Dermis blood vessel endothelial cell (primary cell): ENCODE measurements around the gene CYP46A1. TPM values are rescaled to one million over a fixed set of nuclear protein-coding genes. Genes with fewer than 3 reads are reported as not detected.
A peak's percentile ranks its signal among the peaks of the same experiment; 100 is the strongest.

ENCODE experiments used
- DNase-seq: peaks from one replicate; pipeline ENCODE4 v3.0.0; 2010
- total RNA-seq: library from RNA; depleted of rRNA; stranded (reverse); fragments of >200 nt; gene quantifications from 2 replicates; pipeline ENCODE4 v1.2.3, GENCODE V29; 2014

CYP46A1 gene
- total RNA-seq, 1 donor from 2014 or later: under 0.01 TPM

DNA sequence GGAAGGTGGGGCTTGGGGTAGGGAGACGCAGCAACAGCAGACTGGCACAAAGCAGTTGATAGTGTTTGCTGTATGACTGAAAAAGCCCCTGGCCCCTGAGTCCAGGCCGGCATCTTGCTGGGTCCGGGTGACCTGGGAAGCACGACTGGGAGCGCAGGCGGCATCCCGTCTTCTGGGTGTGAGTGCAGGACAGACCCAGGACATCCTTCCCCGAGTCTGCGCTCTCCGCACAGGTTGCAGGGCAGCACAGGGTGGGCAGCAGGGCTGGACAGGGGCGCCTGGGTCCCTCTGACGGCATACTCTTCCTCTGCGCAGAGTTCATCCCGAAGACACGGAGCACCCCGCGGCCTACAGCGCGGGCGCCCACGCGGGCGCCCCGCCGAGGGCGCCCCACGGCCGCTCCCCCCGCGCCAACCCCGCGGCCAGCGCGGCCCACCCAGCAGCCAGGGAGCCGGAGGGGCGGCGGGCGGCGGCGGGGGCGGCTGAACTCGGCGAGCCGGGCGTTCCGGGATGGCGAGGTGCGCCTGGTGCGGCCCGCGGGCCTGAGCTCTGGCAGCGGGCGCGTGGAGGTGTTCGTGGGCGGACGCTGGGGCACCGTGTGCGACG is 9.2 kb upstream of the CYP46A1 start:
- no peak for DNase-seq

DNA sequence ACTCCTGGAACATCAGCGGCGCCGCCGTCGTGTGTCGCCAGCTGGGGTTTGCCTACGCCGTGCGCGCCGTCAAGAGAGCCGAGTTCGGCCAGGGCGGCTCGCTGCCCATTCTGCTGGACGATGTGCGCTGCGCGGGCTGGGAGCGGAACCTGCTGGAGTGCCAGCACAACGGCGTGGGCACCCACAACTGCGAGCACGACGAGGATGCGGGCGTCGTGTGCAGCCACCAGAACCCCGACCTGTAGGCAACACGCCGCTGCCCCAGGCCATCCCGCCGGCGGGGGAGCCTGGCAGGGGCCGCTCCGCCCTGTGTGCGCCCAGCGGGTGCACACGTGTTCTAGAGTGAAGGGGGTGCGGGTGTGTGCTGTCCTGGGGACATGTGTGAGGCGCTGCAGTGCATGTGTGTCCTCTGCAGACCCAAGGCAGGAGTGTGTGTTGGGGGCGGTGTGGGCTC is 8.7 kb upstream of the CYP46A1 start:
- DNase-seq: no peak

DNA sequence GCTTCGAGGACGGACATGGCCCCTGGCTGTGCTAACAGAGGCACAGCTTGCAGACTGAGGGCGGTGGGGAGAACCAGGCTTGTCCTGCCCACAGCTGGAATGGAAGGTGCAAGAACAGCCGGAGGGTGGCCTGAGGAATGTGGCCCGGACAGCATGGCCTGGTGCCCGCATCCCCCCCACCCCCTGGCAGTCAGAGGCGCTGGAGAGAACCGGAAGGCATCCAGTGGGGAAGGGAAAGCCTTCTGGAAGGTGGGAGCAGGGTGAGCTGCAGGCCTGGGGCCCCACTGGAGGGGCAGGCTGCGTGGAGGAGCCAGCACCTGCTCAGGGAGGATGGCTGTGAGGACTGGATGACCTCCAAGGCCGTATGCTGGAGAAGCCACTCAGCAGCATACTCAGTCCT is 8.1 kb upstream of the CYP46A1 start:
- no peak for DNase-seq

GRCh38 chr14:99676657-99677056 is 7.4 kb upstream of the CYP46A1 start:
- DNase-seq: no peak

DNA sequence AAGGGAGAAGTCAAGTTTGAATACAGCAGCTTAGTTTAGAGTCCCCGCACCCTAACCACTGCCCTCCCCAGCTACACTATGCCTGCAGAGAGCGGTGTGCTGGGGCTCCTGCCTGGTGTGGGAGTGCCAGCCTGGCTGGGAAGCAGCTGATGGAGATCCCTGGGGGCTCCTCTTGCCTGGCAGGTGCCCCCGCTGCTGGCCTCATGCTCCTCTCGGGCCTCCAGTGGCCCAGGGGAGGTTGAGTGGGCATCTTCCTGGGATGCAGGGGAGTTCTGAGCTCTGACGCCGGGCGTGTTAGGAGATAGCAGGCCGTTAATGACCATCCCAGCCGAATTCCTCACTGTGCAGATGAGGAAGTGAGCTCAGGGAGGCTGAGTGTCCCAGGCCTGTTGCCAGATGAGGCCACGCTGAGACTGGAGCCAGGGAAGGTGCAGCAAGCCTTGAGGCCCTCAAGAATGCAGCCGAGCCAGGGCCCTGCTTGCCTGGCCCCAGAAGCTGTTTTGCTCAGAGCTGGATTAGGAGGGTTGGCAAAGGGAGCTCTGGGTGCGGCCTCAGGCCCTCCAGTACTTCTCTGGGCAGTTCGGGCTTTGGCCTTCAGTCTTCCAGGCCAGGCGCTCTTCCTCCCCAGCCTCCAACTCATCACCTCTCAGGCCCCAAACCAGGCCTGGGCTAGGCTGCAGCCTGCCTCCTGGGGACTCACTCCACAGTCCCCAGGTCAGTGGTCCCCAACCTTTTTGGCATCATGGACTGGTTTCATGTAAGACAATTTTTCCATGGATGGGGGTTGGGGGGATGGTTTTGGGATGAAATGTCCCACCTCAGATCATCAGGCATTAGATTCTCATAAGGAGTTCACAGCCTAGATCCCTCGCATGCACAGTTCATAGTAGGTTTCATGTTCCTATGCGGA is 6.6 kb upstream of the CYP46A1 start:
- no peak for DNase-seq

- no peak for DNase-seq
Measured at GRCh38 chr14:99678198-99678597, 5.9 kb upstream of the CYP46A1 start.

DNA sequence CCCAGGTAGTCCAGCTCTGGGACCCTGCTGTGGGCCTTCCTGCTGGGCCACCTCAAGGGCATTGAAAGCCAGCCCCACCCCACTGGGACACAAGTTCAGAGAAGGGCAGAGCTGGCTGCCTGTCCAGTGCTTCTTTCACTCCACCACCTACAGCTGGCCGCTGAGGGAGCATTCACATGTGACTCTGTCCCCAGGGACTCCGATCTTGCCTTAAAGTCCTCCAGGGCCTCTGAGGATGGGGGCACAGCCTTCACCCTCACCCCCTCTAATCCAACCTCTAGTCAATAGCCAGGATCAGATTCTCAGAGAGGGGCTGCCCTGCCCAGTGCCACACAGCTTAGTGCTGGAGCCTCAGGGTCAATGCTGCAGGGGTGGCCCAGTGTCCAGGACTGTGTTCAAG is 5.0 kb upstream of the CYP46A1 start:
- no peak for DNase-seq

- no peak for DNase-seq
Measured at GRCh38 chr14:99679543-99679942, 4.6 kb upstream of the CYP46A1 start.

DNA sequence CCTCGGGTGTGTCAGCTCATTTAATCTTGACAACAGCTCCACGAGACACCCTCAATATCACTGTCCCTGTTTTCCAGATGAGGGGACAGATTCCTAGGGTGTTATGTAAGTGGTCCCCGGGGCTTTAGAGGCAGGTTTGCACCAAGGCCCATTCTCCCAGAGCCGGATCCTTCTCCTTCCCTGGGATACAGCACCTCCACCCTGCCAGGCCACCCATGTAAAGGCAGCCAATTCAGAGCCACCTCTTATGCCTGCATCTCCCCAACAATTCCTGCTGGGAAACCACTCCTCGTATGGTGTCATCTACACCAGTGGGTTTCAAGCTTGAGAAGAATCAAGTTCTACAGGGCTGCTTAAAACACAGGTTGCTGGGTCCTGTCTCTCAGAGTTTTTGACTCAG is 4.1 kb upstream of the CYP46A1 start:
- DNase-seq: no peak

- DNase-seq: no peak
Measured at GRCh38 chr14:99681101-99681831, 2.8 kb upstream of the CYP46A1 start.

DNA sequence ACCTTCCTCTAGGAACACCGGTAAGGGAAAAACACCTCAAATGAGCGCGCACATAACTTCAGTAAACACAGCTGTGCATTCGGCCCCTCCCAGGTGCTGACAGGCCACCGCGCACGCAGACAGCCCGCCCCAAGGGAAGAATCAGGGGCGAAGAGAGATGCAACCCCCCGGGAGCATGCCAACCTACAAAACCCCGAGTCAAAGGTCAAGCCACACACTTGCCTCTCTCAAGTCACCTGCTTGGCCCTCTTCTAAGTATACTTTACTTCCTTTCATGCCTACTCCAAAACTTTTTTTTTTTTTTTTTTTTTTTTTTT is 2.3 kb upstream of the CYP46A1 start:
- no peak for DNase-seq

- peak; percentile 87 for DNase-seq
Measured at GRCh38 chr14:99682809-99683618, 1.1 kb upstream of the CYP46A1 start.

DNA sequence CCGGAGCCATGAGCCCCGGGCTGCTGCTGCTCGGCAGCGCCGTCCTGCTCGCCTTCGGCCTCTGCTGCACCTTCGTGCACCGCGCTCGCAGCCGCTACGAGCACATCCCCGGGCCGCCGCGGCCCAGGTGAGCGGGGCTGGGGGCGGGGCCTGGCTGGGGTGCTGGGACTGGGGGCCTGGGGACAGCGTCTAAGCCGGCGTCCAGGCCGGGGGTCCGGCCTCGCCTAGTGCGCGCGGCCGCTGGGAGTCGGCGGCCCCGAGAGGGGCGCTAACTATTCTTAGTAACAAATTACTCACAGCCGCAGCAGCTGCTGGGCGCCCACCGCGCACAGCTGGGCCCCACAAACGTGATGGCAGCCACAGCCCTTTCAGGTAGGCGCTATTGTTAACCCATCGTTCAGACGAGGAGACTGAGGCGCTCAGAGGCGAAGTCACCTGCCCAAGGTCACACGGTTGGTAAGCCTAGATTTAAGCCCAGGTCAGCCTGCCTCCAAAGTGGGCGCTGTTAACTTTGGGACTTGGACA is 374 bp downstream of the CYP46A1 start:
- DNase-seq: no peak

- no peak for DNase-seq
Measured at GRCh38 chr14:99685151-99685591, 1.1 kb downstream of the CYP46A1 start.

DNA sequence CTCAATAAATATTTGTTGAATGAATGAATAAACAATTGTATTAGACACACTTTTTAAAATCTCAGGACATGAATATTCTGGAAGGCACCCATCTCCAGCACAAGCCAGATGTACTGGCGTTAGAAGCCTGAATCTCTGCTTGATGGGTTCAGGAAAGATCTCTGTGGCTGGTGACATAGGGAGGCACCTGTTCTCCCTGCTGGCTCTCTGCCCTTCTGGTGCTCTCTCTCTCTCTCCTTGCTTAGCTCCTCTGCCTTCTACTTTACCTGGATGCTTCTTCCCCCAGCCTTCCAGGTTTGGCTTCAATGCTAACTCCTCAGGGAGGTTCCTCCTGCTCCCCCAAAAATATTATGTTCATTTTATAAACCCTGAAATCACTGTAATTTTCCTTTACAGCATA is 1.5 kb downstream of the CYP46A1 start:
- DNase-seq: no peak

DNA sequence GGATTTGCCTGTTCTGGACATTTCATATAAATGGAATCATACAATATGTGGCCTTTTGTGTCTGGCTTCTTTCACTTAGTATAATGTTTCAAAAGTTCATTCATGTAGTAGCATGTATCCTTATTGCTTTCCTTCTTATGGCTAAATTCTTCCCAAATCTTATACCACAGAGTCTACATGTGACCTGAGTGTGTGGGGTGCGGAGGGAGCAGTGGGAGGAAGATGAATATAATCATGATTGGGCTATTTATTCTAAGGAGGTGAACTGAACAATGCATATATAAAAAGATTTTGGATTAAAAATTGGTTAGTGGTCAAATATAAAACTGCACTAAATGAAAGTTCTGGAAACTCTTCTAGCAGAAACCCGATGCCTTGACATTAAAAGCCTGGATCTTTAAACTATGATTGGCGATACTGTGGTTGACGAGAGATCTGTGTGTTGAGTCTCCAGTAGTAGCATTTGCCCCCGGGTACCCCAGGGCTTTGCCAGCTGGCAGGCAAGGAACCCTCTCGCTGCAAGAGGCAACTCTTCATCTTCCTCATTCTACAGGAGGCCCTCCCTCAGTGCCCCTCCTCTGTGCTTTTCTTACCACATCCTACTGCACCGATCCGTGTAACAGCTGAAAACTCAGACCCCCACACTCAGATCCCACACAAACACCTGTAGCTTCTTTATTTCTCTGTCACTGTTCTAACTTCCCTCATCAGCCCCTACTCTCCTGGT is 2.6 kb downstream of the CYP46A1 start:
- DNase-seq: no peak

DNA sequence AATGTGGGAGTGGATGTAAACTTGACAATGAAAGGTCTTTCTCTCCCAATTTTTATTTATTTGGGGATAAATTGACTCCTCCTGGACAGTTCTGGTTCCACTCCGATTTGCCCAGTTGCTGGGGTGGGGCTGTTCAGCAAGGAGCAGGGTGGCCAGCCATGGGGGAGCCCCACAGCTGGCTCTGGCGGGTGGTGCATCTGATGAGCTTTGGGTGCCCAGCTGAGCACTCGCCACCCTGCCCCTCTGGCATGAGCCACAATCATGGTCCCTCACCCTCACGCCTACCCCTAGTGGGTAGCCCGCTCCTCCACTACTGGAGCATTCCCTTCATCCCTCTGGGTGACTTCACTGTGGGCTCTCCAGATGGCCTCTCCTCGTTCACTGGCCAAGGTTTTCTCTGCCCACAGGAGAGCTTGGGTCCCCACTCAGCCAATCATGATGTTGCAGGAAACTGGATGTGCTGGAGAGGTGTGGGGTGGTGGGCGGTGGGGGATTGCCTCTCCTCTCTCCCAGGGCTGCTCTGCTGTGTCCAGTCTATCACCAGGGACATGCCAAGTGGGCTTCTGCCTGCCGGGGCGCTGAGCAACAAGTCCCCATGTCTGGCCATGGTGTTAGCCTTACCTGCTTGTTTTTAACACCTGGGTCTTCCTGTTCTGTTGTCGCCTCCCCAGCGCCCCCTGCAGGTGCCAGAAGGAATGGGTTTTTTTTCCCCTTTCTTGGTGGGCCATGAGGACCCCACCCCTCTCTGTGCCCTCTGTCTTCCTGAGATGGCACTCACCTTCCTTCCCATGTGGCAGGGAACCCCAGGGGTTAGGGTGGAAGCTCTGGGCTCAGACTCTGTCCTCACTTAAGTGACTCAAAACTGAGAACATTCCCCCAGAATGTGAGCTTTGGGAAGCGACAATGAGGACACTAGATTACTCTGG is 3.4 kb downstream of the CYP46A1 start:
- peak; percentile 18 for DNase-seq

DNA sequence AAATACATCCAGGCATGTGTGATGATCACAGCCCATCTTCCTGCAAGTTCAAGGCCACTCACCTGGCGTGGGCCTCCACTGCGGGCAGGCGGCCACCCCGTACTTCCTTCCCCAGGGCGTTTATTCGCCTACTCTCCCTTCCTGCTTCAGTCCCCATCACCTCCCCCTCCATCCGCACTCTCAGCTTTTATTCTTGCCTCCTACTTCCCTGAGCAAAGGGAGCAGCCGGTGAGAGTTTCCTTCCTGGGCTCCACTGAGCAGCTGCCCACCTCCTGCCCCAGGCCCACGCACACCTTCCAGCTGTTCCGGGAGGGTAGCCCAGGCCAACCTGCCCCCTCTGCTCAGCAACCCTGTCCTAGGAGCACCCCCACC is 4.1 kb downstream of the CYP46A1 start:
- DNase-seq: no peak

DNA sequence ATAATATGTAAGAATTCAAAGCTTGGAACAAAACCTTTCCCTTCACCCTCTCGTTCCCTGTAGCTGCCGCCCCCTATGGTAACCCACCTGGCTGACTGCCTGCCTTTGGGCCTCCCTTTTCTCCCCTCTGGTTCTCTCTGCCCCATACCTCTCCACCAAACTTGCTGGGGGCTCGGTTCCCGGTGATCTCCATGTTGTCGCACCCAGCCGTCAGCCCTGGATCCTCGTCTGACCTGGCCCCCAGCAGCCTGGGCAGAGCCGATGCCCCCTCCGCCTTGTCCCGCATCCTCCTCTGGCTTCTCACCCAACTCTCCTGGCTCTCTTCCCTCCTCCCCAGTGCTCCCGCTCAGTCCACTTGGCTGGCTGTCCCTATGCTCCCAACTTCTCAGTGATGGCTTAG is 4.5 kb downstream of the CYP46A1 start:
- no peak for DNase-seq
